Activated naive CD8-positive, alpha-beta T cell (primary cell): ENCODE data around the gene RAET1E.
A peak's percentile ranks its signal among the peaks of the same experiment; 100 is the strongest.
"Not testable (repeated sequence)": the region's sequence is repeated elsewhere in the genome, so short reads cannot be mapped to it uniquely, and the experiment has no call there.

ENCODE experiments used
- H3K27ac Mint-ChIP-seq: one replicate; pipeline ENCODE4 v1.8.0; 2021; ENCODE audit warnings: mixed read lengths
- H3K27me3 Mint-ChIP-seq: one replicate; pipeline ENCODE4 v1.8.0; 2021; ENCODE audit warnings: mixed read lengths
- H3K36me3 Mint-ChIP-seq: one replicate; pipeline ENCODE4 v1.8.0; 2021; ENCODE audit warnings: mixed read lengths
- H3K4me1 Mint-ChIP-seq: one replicate; pipeline ENCODE4 v1.8.0; 2021; ENCODE audit warnings: low read depth, mixed read lengths
- H3K4me3 Mint-ChIP-seq: one replicate; pipeline ENCODE4 v1.8.0; 2021; ENCODE audit warnings: mild to moderate bottlenecking, mixed read lengths
- H3K9me3 Mint-ChIP-seq: one replicate; pipeline ENCODE4 v1.8.0; 2021; ENCODE audit warnings: low read depth, mixed read lengths

RAET1E gene

GRCh38 chr6:149922091-149922490 is 24.2 kb upstream of the RAET1E start:
- H3K36me3 Mint-ChIP-seq, H3K27ac Mint-ChIP-seq, H3K9me3 Mint-ChIP-seq: not testable (repeated sequence)
- peak overlapping the region; percentile 74 for H3K4me3 Mint-ChIP-seq
- H3K4me1 Mint-ChIP-seq, result peaks cover 20% of the 10 kb centered on the region
- H3K27me3 Mint-ChIP-seq, result peaks cover 47% of the 10 kb centered on the region

GRCh38 chr6:149921361-149921760 is 23.4 kb upstream of the RAET1E start:
- Mint-ChIP-seq H3K9me3 (no peaks in the 10 kb centered on the region), H3K4me1 (peaks cover 19% of the 10 kb centered on the region), H3K36me3 (peaks cover 3% of the 10 kb centered on the region), H3K27ac (no peak overlapping the region), H3K27me3 (peaks cover 46% of the 10 kb centered on the region), H3K4me3 (no peak overlapping the region)

DNA sequence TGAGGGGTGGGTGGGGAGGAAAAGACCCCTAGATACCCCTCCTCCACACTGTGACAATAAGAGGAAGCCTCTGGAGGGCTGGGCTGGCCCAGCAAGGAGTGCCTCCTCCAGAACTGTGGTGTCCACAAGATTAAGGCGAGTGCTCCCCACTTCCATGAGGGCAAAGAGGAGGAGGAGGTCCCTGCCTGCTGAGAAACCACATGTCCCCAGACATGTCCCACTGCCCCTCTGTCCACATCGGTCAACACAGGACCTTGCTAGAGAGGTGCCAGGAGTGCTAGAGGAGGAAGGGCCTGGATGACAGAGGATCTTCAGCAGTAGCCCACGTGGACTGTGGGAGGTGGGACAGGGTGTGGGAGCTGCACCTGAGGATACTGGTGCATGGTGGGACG is 21.9 kb upstream of the RAET1E start:
- Mint-ChIP-seq H3K27me3 (peaks cover 40% of the 10 kb centered on the region), H3K4me1 (peaks cover 12% of the 10 kb centered on the region), H3K9me3 (no peaks in the 10 kb centered on the region), H3K4me3 (no peak overlapping the region), H3K36me3 (peaks cover 3% of the 10 kb centered on the region), H3K27ac (no peak overlapping the region)

DNA sequence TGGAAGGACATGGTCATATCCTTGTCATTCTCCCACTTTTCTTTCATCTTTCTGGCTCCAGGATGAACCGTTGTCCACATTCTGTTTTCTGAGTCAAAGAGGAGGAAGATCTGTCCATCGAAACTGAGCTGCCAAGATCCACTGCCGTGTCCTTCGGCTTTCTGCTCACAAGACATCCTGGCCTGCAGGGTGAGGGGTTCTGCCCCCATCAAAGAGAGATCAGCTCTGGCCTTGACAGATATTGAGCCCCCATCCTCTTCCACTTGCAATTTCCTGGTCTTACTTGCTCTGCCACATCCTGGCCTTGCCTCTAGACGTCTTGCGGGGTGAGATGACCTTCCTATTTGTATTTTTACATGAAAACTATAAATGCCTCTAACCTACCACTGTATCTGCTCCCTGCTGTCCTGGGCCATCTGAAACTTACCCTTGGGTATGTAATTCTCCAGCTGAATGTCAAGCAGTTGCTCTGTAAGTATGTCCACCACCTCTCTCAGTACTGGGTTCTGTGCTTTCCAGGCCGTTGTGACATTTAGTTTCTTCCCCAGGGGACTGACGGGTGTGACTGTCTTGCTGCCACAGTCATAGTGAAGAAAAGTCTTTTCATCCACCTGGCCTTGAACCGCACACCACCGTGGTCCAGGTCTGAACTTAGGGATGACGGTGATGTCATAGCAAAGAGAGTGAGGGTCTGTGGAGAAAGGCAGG is 21.4 kb upstream of the RAET1E start:
- H3K9me3 Mint-ChIP-seq, H3K27ac Mint-ChIP-seq, H3K36me3 Mint-ChIP-seq, H3K4me3 Mint-ChIP-seq: not testable (repeated sequence)
- Mint-ChIP-seq H3K27me3 (peaks cover 35% of the 10 kb centered on the region), H3K4me1 (peaks cover 12% of the 10 kb centered on the region)

GRCh38 chr6:149918151-149918905 is 20.4 kb upstream of the RAET1E start:
- H3K9me3 Mint-ChIP-seq, result no peaks in the 10 kb centered on the region
- H3K36me3 Mint-ChIP-seq, result peaks cover 3% of the 10 kb centered on the region
- no peak overlapping the region for H3K4me3 Mint-ChIP-seq
- H3K27ac Mint-ChIP-seq, result no peak overlapping the region
- H3K4me1 Mint-ChIP-seq, result peaks cover 6% of the 10 kb centered on the region
- H3K27me3 Mint-ChIP-seq, result peaks cover 32% of the 10 kb centered on the region

GRCh38 chr6:149917679-149918078 is 19.8 kb upstream of the RAET1E start:
- H3K4me1 Mint-ChIP-seq, result peaks cover 1% of the 10 kb centered on the region
- no peaks in the 10 kb centered on the region for H3K9me3 Mint-ChIP-seq
- peaks cover 3% of the 10 kb centered on the region for H3K36me3 Mint-ChIP-seq
- H3K27ac Mint-ChIP-seq, result no peak overlapping the region
- H3K27me3 Mint-ChIP-seq, result peaks cover 27% of the 10 kb centered on the region
- no peak overlapping the region for H3K4me3 Mint-ChIP-seq

DNA sequence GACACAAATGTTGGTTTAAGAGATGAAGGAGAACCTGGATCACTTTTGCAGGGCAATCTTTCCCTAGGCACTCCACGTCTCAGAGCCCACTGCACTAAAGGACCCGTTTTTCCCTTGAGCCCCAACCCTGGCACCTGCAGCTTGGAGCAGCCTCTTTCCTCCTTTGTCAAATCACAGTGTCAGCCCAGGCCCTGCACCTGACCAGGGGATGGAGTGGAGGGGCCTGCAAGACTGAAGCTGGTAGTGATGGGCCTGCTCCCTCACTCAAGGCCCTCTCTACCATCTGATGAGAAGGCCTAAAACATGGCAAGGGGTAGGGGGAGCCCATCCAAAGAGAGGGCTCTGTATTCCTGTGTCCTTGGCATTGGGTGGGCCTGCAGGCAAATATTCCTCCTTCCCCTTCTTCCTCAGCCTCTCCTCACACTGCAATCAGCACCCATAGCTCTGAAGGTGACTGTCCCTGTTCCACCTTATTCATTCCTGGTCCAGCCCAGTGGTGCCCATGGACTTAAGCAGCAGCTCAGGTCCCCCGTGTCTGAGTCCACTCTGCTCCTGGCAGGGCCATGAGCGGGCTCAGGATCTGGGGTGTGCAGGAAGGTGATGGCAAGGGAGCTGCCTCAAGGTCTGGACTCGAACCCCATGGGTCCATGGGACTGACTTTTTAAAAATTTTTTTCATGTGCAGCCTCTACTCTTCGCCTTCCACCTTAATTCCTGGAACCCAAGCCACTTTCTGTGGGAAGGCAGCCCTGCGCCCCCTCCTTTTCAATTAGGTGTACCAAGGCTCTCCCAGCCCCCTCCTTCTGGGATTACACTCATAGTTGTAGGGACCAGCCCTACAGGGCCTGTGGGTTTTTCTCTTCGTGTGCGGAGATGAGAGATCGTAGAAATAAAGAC is 18.3 kb upstream of the RAET1E start:
- Mint-ChIP-seq H3K36me3 (peaks cover 3% of the 10 kb centered on the region), H3K27ac (no peak overlapping the region), H3K4me3 (no peak overlapping the region), H3K27me3 (peaks cover 21% of the 10 kb centered on the region), H3K4me1 (no peaks in the 10 kb centered on the region), H3K9me3 (no peaks in the 10 kb centered on the region)

- Mint-ChIP-seq H3K4me3 (no peak overlapping the region), H3K4me1 (no peaks in the 10 kb centered on the region), H3K27me3 (peaks cover 7% of the 10 kb centered on the region), H3K27ac (no peak overlapping the region), H3K9me3 (no peaks in the 10 kb centered on the region), H3K36me3 (no peaks in the 10 kb centered on the region)
These were observed 15.8 kb upstream of the RAET1E start for GRCh38 chr6:149913540-149914240.

DNA sequence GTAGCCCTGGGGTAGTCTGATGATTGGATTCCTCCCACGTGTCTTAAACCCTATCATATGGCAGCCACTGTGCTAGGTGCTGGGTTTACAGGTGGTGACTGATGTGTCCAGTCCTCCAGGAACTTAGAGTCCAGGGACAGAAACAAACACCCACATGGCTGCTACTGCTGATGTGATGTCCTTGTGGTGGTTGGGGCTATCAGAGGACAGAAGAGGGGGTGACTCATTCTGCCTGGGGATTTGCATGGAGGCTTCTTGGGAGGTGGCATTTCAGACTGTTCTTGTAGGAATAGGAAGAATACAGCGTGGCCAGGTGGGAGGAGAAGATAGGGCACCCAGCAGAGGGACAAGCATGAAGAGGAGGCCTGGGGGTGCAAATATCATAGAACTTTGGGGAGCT is 15.2 kb upstream of the RAET1E start:
- H3K27ac Mint-ChIP-seq, result no peak overlapping the region
- peaks cover 6% of the 10 kb centered on the region for H3K27me3 Mint-ChIP-seq
- H3K4me3 Mint-ChIP-seq, result no peak overlapping the region
- H3K9me3 Mint-ChIP-seq, result no peaks in the 10 kb centered on the region
- H3K36me3 Mint-ChIP-seq, result no peaks in the 10 kb centered on the region
- no peaks in the 10 kb centered on the region for H3K4me1 Mint-ChIP-seq

GRCh38 chr6:149912680-149913079 is 14.8 kb upstream of the RAET1E start:
- H3K27ac Mint-ChIP-seq, H3K27me3 Mint-ChIP-seq, H3K4me1 Mint-ChIP-seq, H3K4me3 Mint-ChIP-seq, H3K36me3 Mint-ChIP-seq, H3K9me3 Mint-ChIP-seq: not testable (repeated sequence)

DNA sequence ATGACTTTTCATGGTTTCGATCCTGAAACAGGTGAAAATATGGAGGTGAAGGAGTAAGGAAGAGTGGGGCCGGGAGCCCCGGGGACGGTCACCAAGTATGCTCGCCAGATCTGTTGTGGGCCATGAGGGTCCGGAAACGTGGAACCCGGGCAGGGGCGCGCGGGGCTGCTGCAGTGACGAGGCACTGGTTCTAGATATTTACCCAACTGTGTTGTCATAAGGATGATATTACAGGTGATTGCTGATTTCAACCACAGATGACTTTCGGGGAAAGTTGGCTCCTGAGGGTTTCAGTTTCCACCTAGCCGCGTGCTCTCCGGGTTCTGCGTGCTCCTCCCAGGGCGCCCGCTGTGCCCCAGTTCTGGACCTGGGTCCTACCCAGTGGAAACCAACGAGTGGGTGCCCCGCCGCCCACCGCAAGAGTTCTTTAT is 12.8 kb upstream of the RAET1E start:
- H3K27me3 Mint-ChIP-seq, result peaks cover 6% of the 10 kb centered on the region
- H3K36me3 Mint-ChIP-seq, result no peaks in the 10 kb centered on the region
- no peaks in the 10 kb centered on the region for H3K4me1 Mint-ChIP-seq
- H3K27ac Mint-ChIP-seq, result no peak overlapping the region
- H3K9me3 Mint-ChIP-seq, result no peaks in the 10 kb centered on the region
- H3K4me3 Mint-ChIP-seq, result no peak overlapping the region

- Mint-ChIP-seq H3K27ac (no peak overlapping the region), H3K27me3 (peaks cover 6% of the 10 kb centered on the region), H3K9me3 (no peaks in the 10 kb centered on the region), H3K4me1 (no peaks in the 10 kb centered on the region), H3K36me3 (no peaks in the 10 kb centered on the region), H3K4me3 (no peak overlapping the region)
These were observed 12.0 kb upstream of the RAET1E start for GRCh38 chr6:149909701-149910470.

GRCh38 chr6:149908480-149908879 is 10.6 kb upstream of the RAET1E start:
- not testable (repeated sequence) for H3K4me1 Mint-ChIP-seq, H3K36me3 Mint-ChIP-seq, H3K4me3 Mint-ChIP-seq, H3K27me3 Mint-ChIP-seq, H3K27ac Mint-ChIP-seq, H3K9me3 Mint-ChIP-seq

GRCh38 chr6:149907317-149907716 is 9.4 kb upstream of the RAET1E start:
- no peaks in the 10 kb centered on the region for H3K4me1 Mint-ChIP-seq
- H3K9me3 Mint-ChIP-seq, result no peaks in the 10 kb centered on the region
- H3K36me3 Mint-ChIP-seq, result no peaks in the 10 kb centered on the region
- no peak overlapping the region for H3K4me3 Mint-ChIP-seq
- H3K27me3 Mint-ChIP-seq, result peaks cover 5% of the 10 kb centered on the region
- H3K27ac Mint-ChIP-seq, result no peak overlapping the region
